Measurements from ENCODE around the gene STK24.

GRCh38 chr13:98473135-98473787 lies 103.6 kb downstream of the STK24 start:
- TF ChIP-seq, protein P1, sequence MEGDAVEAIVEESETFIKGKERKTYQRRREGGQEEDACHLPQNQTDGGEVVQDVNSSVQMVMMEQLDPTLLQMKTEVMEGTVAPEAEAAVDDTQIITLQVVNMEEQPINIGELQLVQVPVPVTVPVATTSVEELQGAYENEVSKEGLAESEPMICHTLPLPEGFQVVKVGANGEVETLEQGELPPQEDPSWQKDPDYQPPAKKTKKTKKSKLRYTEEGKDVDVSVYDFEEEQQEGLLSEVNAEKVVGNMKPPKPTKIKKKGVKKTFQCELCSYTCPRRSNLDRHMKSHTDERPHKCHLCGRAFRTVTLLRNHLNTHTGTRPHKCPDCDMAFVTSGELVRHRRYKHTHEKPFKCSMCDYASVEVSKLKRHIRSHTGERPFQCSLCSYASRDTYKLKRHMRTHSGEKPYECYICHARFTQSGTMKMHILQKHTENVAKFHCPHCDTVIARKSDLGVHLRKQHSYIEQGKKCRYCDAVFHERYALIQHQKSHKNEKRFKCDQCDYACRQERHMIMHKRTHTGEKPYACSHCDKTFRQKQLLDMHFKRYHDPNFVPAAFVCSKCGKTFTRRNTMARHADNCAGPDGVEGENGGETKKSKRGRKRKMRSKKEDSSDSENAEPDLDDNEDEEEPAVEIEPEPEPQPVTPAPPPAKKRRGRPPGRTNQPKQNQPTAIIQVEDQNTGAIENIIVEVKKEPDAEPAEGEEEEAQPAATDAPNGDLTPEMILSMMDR (IDR thresholded peaks at IDR 0.05; ENCODE audit: low read depth, low read length) = no peak
- TF ChIP-seq EZH2phosphoT487 (IDR thresholded peaks at IDR 0.05; ENCODE audit: low read depth) = no peak

All from OCI-LY3 (cell line).